Spinal cord (tissue), 10 donors: ENCODE measurements around the gene PLXNA4. TPM values are rescaled to one million over a fixed set of nuclear protein-coding genes. Genes with fewer than 3 reads are reported as not detected.

Source experiments
- DNase-seq, 6 donors: peaks; one replicate each; pipeline versions ENCODE4 v3.0.0 to v3.0.0-alpha.2; 2013 to 2015; ENCODE audit warnings: low spot score in 6 of 6, low read depth in 4 of 6
- H3K27ac ChIP-seq: one replicate; pipeline ENCODE4 v1.5.1; 2013; ENCODE audit warnings: low read depth, low read length, control low read depth
- H3K27me3 ChIP-seq: one replicate; pipeline ENCODE4 v1.6.1; 2013; ENCODE audit warnings: low read length; ENCODE audit not compliant: control insufficient read depth, insufficient read depth
- H3K36me3 ChIP-seq: one replicate; pipeline ENCODE4 v1.6.1; 2013; ENCODE audit warnings: low read length; ENCODE audit not compliant: control insufficient read depth, insufficient read depth
- H3K4me1 ChIP-seq: one replicate; pipeline ENCODE4 v1.6.1; 2013; ENCODE audit warnings: low read length; ENCODE audit not compliant: control insufficient read depth, insufficient read depth
- H3K4me3 ChIP-seq: one replicate; pipeline ENCODE4 v1.5.1; 2013; ENCODE audit warnings: low read depth, low read length, control low read depth
- H3K9me3 ChIP-seq: one replicate; pipeline ENCODE4 v1.6.1; 2013; ENCODE audit warnings: low read length; ENCODE audit not compliant: control insufficient read depth, insufficient read depth
- WGBS: methylation state at CpG from one replicate; pipeline ENCODE4 v1.1.5; 2013; ENCODE audit warnings: missing lambda C conversion rate; ENCODE audit not compliant: insufficient coverage; 5-methylcytosine and 5-hydroxymethylcytosine counted together
- polyA plus RNA-seq, 2 donors: library from polyadenylated mRNA; unstranded; fragments of 120-200 nt; gene quantifications; one replicate each; pipeline ENCODE4 v1.2.1, GENCODE V29; 2013; ENCODE audit not compliant: insufficient read length in 2 of 2
- total RNA-seq, 2 donors: library from RNA; depleted of rRNA in 1 of 2; stranded (reverse); fragments of 120-200 nt in 1 of 2; fragments of >200 nt in 1 of 2; gene quantifications; one replicate each; pipeline versions ENCODE4 v1.2.3 to v1.2.4, GENCODE V29; 2013 to 2014
- donor health status: healthy.

PLXNA4 gene
- total and polyA plus RNA-seq, 4 donors = 13.8 to 29.7 (median 23.2) TPM

- WGBS = 73% methylated on average over 10 of the region's 10 CpGs
- no peak overlapping the region for H3K4me3 ChIP-seq
- H3K27me3 ChIP-seq = no peaks in the 10 kb centered on the region
These were observed 152.6 kb downstream of the PLXNA4 start for GRCh38 chr7:132423594-132424200.

GRCh38 chr7:132422502-132423111 is 153.7 kb downstream of the PLXNA4 start:
- Histone ChIP-seq H3K27ac (no peak overlapping the region), H3K4me1 (peaks cover 33% of the 10 kb centered on the region), H3K27me3 (no peaks in the 10 kb centered on the region), H3K36me3 (no peaks in the 10 kb centered on the region), H3K9me3 (no peaks in the 10 kb centered on the region), H3K4me3 (no peak overlapping the region)
- peak in 1 of 6 donors; percentile 78 for DNase-seq
- 40% methylated on average over 6 of the region's 12 CpGs for WGBS

More at GRCh38 chr7:132423594-132424200, 152.6 kb downstream of the PLXNA4 start:
- Histone ChIP-seq H3K27ac (no peak overlapping the region), H3K4me1 (peaks cover 43% of the 10 kb centered on the region), H3K36me3 (no peaks in the 10 kb centered on the region), H3K9me3 (no peaks in the 10 kb centered on the region)
- no peak for DNase-seq

GRCh38 chr7:132420527-132420926 is 155.7 kb downstream of the PLXNA4 start:
- H3K4me1 ChIP-seq = peaks cover 24% of the 10 kb centered on the region
- no peaks in the 10 kb centered on the region for H3K27me3 ChIP-seq
- H3K9me3 ChIP-seq = no peaks in the 10 kb centered on the region
- no peak for DNase-seq
- WGBS = no CpG with 5 or more reads among the region's 2 CpGs
- H3K27ac ChIP-seq = no peak overlapping the region
- no peaks in the 10 kb centered on the region for H3K36me3 ChIP-seq
- no peak overlapping the region for H3K4me3 ChIP-seq

GRCh38 chr7:132419542-132419941 is 156.7 kb downstream of the PLXNA4 start:
- Histone ChIP-seq H3K4me1 (peaks cover 15% of the 10 kb centered on the region), H3K36me3 (no peaks in the 10 kb centered on the region), H3K4me3 (no peak overlapping the region), H3K27me3 (no peaks in the 10 kb centered on the region), H3K27ac (no peak overlapping the region), H3K9me3 (no peaks in the 10 kb centered on the region)
- DNase-seq = peak in 1 of 6 donors; percentile 53
- WGBS = 63% methylated on average over 2 of the region's 2 CpGs

GRCh38 chr7:132418840-132419239 is 157.4 kb downstream of the PLXNA4 start:
- no peak overlapping the region for H3K4me3 ChIP-seq
- H3K27me3 ChIP-seq = no peaks in the 10 kb centered on the region
- peaks cover 8% of the 10 kb centered on the region for H3K4me1 ChIP-seq
- no peaks in the 10 kb centered on the region for H3K9me3 ChIP-seq
- no peak for DNase-seq
- H3K36me3 ChIP-seq = no peaks in the 10 kb centered on the region
- H3K27ac ChIP-seq = no peak overlapping the region
- 84% methylated on average over 3 of the region's 6 CpGs for WGBS

- no peak overlapping the region for H3K4me3 ChIP-seq
- H3K27me3 ChIP-seq = no peaks in the 10 kb centered on the region
- no peaks in the 10 kb centered on the region for H3K9me3 ChIP-seq
- no peak for DNase-seq
- no peaks in the 10 kb centered on the region for H3K36me3 ChIP-seq
- 72% methylated on average over 6 of the region's 9 CpGs for WGBS
- no peaks in the 10 kb centered on the region for H3K4me1 ChIP-seq
- H3K27ac ChIP-seq = no peak overlapping the region
These were observed 159.0 kb downstream of the PLXNA4 start for GRCh38 chr7:132417103-132417906.

- Histone ChIP-seq H3K4me1 (no peaks in the 10 kb centered on the region), H3K27me3 (no peaks in the 10 kb centered on the region), H3K27ac (no peak overlapping the region), H3K36me3 (no peaks in the 10 kb centered on the region), H3K9me3 (no peaks in the 10 kb centered on the region), H3K4me3 (no peak overlapping the region)
- DNase-seq = no peak
- 100% methylated on average over 1 of the region's 2 CpGs for WGBS
These were observed 159.9 kb downstream of the PLXNA4 start for GRCh38 chr7:132416395-132416794.

GRCh38 chr7:132415259-132415658 is 161.0 kb downstream of the PLXNA4 start:
- 100% methylated on average over 3 of the region's 4 CpGs for WGBS
- H3K36me3 ChIP-seq = no peaks in the 10 kb centered on the region
- no peak overlapping the region for H3K4me3 ChIP-seq
- no peaks in the 10 kb centered on the region for H3K9me3 ChIP-seq
- no peak overlapping the region for H3K27ac ChIP-seq
- H3K27me3 ChIP-seq = no peaks in the 10 kb centered on the region
- H3K4me1 ChIP-seq = peaks cover 6% of the 10 kb centered on the region
- no peak for DNase-seq

- H3K4me3 ChIP-seq = no peak overlapping the region
- no peak overlapping the region for H3K27ac ChIP-seq
- no peak for DNase-seq
- H3K9me3 ChIP-seq = no peaks in the 10 kb centered on the region
- H3K27me3 ChIP-seq = no peaks in the 10 kb centered on the region
- no peaks in the 10 kb centered on the region for H3K36me3 ChIP-seq
- WGBS = 85% methylated on average over 6 of the region's 6 CpGs
- H3K4me1 ChIP-seq = peaks cover 9% of the 10 kb centered on the region
These were observed 161.4 kb downstream of the PLXNA4 start for GRCh38 chr7:132414857-132415256.
